A549 (cell line): ENCODE data around the gene MED19.

Source experiments
- EHMT2 ChIP-seq: fragments of 200-600 bp; sonication (generic); IDR thresholded peaks from 2 replicates; pipeline ENCODE4 v1.6.1; 2016; ENCODE audit warnings: antibody characterized with exemption, low read depth, mild to moderate bottlenecking, moderate library complexity
- FOXS1 ChIP-seq: fragments of 250-450 bp; sonication (Bioruptor Pico); IDR thresholded peaks from 2 replicates; pipeline ENCODE4 v1.5.0; 2020; ENCODE audit warnings: mild to moderate bottlenecking, moderate library complexity
- HEYL ChIP-seq: fragments of 250-450 bp; sonication (Bioruptor Pico); IDR thresholded peaks from 2 replicates; pipeline ENCODE4 v1.8.0; 2021; ENCODE audit warnings: mild to moderate bottlenecking, moderate library complexity
- JUN ChIP-seq, 2 experiments: fragments of >200 bp; sonication (Bioruptor Twin); formaldehyde crosslinking; IDR thresholded peaks; 2 replicates in 1 of 2; 3 replicates in 1 of 2; pipeline ENCODE4 v1.6.1; 2016 to 2017
- NFE2L2 ChIP-seq: fragments of 150-350 bp; conservative IDR thresholded peaks from 2 replicates; pipeline ENCODE4 v1.6.1; 2014; ENCODE audit warnings: low read length
- POLR2A ChIP-seq: IDR thresholded peaks from 2 replicates; pipeline ENCODE4 v1.6.1; 2012; ENCODE audit warnings: mild to moderate bottlenecking, low read length
- RARB ChIP-seq: fragments of 250-450 bp; sonication (Bioruptor Pico); IDR thresholded peaks from 2 replicates; pipeline ENCODE4 v1.8.0; 2021; ENCODE audit warnings: mild to moderate bottlenecking, moderate library complexity
- RNF2 ChIP-seq: fragments of 200-600 bp; sonication (generic); IDR thresholded peaks from 2 replicates; pipeline ENCODE4 v1.6.1; 2016; ENCODE audit warnings: low read depth, mild to moderate bottlenecking, antibody characterized with exemption, moderate library complexity, borderline replicate concordance
- SREBF2 ChIP-seq: fragments of 450-650 bp; IDR thresholded peaks from 2 replicates; pipeline ENCODE4 v1.6.1; 2014; ENCODE audit warnings: mild to moderate bottlenecking, moderate library complexity
- TF ChIP-seq, protein P1 (sequence below): fragments of >200 bp; sonication (Bioruptor Twin); formaldehyde crosslinking; IDR thresholded peaks from 3 replicates; pipeline ENCODE4 v1.5.1; 2016
- TF ChIP-seq, protein P2 (sequence below): IDR thresholded peaks from 2 replicates; pipeline ENCODE4 v1.6.1; 2012
- TF ChIP-seq, protein P3 (sequence below): IDR thresholded peaks from 2 replicates; pipeline ENCODE4 v1.6.1; 2012; ENCODE audit warnings: low read depth, borderline replicate concordance

DNA sequence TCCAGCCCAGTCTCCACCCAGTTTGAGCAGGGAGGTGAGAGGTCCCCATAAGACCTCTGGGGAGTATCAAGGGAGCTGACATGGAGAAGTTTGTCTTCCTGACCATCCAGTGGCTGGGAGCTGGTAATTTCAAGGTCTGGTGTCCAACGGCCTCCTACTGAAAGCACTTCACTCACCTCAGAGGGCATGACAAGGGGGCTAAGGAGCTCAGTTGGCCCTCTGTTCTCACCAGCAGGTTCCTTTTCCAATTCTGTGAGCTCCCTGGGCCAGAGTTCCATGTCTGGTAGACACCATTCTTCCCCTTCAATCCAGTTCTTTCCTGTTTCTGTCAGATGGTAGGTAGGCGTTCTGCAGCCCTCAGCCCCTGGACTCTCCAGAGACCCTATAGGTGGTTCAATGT, 32.3 kb upstream of the MED19 start:
- TF ChIP-seq, protein P1, sequence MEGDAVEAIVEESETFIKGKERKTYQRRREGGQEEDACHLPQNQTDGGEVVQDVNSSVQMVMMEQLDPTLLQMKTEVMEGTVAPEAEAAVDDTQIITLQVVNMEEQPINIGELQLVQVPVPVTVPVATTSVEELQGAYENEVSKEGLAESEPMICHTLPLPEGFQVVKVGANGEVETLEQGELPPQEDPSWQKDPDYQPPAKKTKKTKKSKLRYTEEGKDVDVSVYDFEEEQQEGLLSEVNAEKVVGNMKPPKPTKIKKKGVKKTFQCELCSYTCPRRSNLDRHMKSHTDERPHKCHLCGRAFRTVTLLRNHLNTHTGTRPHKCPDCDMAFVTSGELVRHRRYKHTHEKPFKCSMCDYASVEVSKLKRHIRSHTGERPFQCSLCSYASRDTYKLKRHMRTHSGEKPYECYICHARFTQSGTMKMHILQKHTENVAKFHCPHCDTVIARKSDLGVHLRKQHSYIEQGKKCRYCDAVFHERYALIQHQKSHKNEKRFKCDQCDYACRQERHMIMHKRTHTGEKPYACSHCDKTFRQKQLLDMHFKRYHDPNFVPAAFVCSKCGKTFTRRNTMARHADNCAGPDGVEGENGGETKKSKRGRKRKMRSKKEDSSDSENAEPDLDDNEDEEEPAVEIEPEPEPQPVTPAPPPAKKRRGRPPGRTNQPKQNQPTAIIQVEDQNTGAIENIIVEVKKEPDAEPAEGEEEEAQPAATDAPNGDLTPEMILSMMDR: no peak
- TF ChIP-seq, protein P2, sequence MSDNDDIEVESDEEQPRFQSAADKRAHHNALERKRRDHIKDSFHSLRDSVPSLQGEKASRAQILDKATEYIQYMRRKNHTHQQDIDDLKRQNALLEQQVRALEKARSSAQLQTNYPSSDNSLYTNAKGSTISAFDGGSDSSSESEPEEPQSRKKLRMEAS: no peak
- TF ChIP-seq NFE2L2: no peak
- TF ChIP-seq SREBF2: no peak
- TF ChIP-seq RARB: no peak
- no peak for TF ChIP-seq HEYL (CRISPR knock-in tag)
- no peak for TF ChIP-seq JUN (IDR thresholded peaks at IDR 0.05)
- TF ChIP-seq POLR2A: no peak
- TF ChIP-seq, protein P3, sequence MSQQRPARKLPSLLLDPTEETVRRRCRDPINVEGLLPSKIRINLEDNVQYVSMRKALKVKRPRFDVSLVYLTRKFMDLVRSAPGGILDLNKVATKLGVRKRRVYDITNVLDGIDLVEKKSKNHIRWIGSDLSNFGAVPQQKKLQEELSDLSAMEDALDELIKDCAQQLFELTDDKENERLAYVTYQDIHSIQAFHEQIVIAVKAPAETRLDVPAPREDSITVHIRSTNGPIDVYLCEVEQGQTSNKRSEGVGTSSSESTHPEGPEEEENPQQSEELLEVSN: no peak
- TF ChIP-seq EHMT2: no peak
- TF ChIP-seq FOXS1 (CRISPR knock-in tag): no peak
- no peak for TF ChIP-seq RNF2
